GM19397 (cell line): ENCODE results near the gene PIGQ.

Experiments
- ATAC-seq: cut with Tn5 transposase; IDR thresholded peaks from one replicate; pipeline ENCODE4 v1.9.1; 2021; ENCODE audit warnings: mild to moderate bottlenecking, moderate library complexity; ENCODE audit not compliant: unreplicated experiment

The PIGQ gene

DNA sequence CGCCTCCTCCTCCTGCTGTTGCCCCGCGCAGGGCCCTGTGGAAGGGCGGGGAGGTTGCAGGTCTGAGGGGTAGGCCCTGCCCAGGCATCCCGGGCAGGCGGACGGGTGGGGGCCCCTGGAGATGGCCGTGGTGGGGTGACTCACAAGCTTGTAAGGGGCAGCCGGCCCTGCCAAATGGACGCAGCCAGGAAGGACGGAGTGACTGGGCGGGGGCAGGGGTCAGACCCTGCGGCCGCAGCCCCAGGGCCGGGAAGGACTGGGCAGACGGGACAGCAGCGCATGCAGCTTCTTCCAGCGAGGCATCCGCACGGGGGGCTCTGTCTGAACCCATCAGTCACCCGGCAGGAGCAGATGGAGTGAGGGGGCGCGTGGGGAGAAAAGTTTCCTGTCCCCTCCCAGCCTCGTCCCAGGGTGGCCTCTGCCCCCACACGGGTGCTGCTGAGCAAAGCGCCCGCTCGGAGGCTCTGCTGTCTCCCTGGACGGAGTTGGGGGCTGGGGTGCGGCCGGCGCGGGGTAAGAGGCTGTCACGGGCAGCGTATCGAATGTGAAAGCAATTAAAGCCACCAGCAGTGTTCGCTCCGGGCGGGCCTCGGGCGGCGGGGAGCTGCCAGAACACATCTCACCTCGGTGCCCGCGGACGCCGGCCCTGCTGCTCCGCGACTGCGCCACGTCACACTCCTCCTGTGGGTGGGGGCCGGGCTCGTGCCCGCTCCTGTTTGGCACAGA is 15.0 kb upstream of the PIGQ start:
- no peak for ATAC-seq

- no peak for ATAC-seq
Observed at GRCh38 chr16:555528-556473, 14.0 kb upstream of the PIGQ start.

- ATAC-seq, result no peak
Observed at GRCh38 chr16:556474-557173, 13.1 kb upstream of the PIGQ start.

GRCh38 chr16:557463-558297 is 12.1 kb upstream of the PIGQ start:
- ATAC-seq, result no peak

- ATAC-seq, result no peak
Observed at GRCh38 chr16:558298-559020, 11.3 kb upstream of the PIGQ start.

- ATAC-seq, result no peak
Observed at GRCh38 chr16:559021-559380, 10.8 kb upstream of the PIGQ start.

DNA sequence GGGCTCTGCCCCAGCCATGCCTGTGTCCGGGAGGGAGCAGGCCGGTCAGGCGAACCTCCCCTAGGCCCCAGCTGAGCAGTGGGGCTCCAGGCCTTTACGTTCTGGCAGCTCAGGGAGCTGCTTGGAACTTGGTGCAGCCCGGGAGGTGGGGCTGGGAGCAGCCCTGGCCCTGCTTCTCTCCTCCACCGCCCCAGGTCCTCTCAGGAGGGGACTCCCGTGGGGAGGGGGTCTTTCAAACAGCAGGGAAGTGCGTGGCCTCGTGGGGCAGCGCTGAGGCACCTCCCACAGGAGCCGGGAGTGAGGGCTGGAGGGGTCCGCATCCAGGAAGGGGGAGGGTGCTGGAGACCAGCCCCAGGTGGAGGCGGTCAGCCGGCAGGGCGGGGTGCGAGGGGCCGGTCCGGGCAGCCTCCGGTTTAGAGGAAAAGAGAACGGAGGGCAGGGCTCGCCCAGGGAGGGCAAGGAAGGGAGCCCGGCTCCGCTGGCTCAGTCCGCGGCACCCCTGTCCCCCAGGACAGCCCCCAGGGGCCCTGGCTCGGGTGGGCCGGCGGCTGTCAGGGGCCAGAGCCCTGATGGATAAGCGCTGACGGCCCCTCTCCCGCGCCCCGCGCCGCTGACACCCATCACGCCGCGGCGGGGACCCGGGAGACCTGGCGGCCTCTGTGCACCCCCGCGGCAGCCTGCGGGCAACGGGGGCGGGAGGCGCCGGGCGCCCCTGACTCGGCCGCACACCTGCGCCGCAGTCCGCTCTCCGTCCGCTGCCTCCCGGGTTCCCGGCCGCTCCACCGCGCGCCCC is 10.2 kb upstream of the PIGQ start:
- ATAC-seq, result no peak

DNA sequence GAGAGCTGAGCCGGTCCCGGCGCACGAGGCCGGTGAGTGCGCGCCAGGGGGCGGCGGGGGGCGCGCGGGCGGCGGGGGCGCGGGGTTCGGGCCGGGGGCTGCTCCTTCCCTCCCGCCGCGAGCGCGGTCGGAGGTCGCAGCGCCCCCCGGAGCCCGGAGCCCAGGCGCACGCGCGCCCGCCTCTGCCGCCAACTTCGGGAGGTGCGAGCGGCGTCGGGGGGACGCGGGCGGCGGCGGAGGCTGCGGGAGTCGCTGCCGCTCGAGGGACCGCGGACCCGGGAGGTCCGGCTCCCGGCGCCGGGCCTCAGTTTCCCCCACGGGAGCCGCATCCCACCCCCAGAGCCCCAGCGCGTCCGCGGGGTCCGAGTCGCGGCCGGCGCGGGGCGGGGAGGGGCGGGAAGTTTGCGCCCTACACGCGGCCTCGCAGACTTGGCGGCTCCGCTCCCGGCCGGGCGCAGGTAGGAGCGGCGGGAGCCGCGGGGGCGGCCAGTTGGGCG is 9.5 kb upstream of the PIGQ start, which contains the start of gene PRR35:
Gene PRR35, plus strand, starts transcription at position 191 of the 497 bp plus-strand sequence. CDS start 2,901 bp downstream, outside the sequence.
- no peak for ATAC-seq

DNA sequence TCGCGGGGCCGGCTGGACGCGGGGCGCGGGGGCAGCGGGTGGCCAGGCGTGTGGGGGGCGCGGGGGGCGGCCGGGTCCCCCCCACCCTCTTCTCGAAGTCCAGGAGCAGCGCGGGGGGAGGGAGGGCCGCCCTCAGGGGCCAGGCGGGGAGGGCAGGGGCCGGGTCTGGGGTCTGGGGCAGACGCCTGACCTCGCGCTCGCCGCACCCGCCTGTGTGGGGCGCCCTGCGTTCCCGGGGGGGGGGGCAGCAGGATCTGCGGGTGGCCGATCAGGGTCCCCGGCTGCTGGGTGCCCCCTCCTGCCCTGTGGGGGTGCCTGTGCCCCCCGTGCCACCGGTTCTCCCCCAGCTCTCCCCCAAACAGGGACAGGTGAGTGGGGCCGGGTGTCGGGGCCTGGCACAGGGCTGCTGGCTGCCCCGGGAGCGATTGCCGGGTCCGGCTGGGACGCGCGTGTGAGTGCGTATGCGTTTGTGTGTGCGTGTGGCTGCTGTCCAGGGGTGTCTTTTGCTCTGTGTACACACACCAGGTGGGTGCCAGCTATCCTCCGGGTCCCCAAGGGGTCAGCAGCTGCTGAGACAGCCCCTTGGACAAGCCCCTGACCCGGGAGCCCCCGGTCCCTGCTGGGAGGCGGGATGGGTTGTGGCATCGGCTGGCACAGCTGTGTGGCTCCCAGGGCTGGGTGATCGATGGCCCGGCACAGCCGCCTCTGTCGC is 8.9 kb upstream of the PIGQ start:
- ATAC-seq, result no peak

GRCh38 chr16:561413-561794 is 8.4 kb upstream of the PIGQ start:
- no peak for ATAC-seq

DNA sequence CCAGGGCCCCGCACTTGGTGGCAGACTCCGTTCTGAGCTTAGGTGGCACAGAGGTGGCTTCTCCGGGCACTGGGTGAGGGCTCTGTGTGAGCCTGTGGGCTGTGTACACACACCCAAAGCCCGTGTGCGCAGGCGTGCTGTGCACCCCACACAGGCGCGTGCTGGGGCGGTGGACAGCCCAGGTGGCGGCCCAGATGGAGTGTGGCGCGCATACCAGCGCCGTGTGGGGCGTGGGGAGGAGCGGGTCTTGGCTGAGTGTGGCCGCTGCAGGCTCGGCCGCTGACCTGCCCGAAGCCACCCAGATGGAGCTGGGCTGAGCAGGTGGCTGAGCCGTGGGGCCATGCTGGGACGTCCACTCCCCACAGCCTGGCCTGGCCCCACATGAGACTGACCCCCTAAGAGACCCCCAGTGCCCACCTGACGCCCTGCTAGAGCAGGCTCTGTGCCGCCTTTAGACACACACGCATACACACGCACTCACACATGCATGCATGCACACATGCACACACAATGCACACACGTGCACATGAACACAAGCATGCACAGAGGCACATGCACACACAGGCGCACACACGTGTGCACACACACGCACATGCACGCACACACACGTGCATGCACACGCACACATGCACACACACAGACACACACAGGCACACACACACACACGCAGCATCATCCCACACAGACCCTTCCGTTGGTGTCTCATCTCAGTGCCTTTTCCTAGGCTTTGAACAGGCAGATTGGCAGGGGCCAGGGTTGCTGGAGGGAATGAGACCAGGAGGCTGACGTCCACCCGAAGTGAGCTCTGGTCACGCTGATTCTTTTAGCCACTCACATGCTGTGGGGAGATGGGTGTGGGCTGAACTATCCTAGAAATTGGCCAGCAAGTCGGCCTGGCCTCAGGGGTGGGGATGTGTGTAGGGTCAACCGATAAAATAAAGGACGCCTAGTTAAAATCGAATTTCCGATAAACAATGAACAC is 7.5 kb upstream of the PIGQ start:
- no peak for ATAC-seq

- no peak for ATAC-seq
Observed at GRCh38 chr16:563072-563644, 6.6 kb upstream of the PIGQ start.

- ATAC-seq, result no peak
Observed at GRCh38 chr16:564690-565418, 4.9 kb upstream of the PIGQ start.

DNA sequence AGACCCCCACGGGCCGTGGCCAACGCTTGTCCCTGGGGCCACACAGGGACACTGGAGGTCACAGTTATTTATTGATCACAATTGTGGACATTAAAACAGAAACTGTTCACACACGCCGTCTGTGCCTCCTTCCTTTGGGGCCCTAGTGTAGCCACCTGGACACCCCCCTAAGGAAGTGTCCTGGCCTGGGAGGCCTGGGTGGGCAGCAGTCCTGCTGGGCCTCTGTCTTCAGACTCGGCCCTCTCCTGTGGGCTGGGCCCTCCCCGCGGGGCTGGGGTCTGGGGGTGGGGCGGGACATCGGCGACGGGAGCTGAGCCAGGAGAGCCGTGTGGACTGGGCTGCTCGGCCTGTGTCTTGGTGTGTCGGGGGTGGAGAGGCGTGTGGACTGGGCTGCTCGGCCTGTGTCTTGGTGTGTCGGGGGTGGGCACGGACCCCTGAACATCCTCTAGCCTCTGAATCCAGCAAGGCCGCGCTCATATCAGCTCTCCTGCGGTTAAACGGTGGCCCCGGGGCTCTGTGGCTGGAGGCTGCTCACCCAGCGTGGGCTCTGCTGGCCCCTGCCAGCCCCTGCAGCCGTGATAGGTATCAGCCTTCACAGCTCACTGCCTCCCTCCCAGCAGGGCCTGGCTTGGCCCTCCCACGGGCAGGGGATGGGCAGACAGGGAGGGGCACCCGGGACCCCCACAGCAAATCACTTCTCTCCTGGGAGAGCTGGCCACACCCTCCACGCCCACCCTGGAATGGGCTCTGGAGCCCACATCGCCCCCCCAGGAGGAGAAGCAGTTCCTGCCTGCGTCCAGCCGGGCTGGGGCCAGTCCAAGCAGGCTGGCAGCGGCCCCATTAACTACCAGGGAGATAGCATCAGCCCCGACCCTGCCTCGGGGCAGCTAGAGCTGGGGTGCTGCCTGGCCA is 4.1 kb upstream of the PIGQ start:
- ATAC-seq, result no peak
